Activated B cell treated with CpG ODN at 0.5 μM for 24 hours (primary cell): ENCODE measurements around the gene CAPRIN1. TPM values are rescaled to one million over a fixed set of nuclear protein-coding genes. Genes with fewer than 3 reads are reported as not detected.
"Not testable (repeated sequence)": the region's sequence is repeated elsewhere in the genome, so short reads cannot be mapped to it uniquely, and the experiment has no call there.

ENCODE experiments used
- ATAC-seq: fragments of 200-7000 bp; cut with Tn5 transposase; one replicate; pipeline ENCODE4 v1.10.0; 2021; ENCODE audit warnings: low read depth, mild to moderate bottlenecking, moderate library complexity
- CTCF ChIA-PET: fragments of 350-600 bp; sonication (Branson Sonifier 250); formaldehyde crosslinking; loops from one replicate; lab custom pipeline; 2021; ENCODE audit warnings: antibody characterized with exemption; lab: Charles Lee
- POLR2A ChIA-PET: fragments of 350-600 bp; sonication (Branson Sonifier 250); formaldehyde crosslinking; loops from one replicate; lab custom pipeline; 2021; ENCODE audit warnings: antibody characterized with exemption; lab: Charles Lee
- DNase-seq: peaks from one replicate; pipeline ENCODE4 v3.0.0; 2022
- H3K27ac Mint-ChIP-seq: one replicate; pipeline ENCODE4 v1.8.0; 2020; ENCODE audit warnings: mixed read lengths
- H3K27me3 Mint-ChIP-seq: one replicate; pipeline ENCODE4 v1.8.0; 2021; ENCODE audit warnings: mixed read lengths
- H3K36me3 Mint-ChIP-seq: one replicate; pipeline ENCODE4 v1.8.0; 2021; ENCODE audit warnings: low read depth, mixed read lengths
- H3K4me1 Mint-ChIP-seq: one replicate; pipeline ENCODE4 v1.8.0; 2021; ENCODE audit warnings: mixed read lengths
- H3K4me3 Mint-ChIP-seq: one replicate; pipeline ENCODE4 v1.8.0; 2020; ENCODE audit warnings: mild to moderate bottlenecking, mixed read lengths
- H3K9me3 Mint-ChIP-seq: one replicate; pipeline ENCODE4 v1.8.0; 2020; ENCODE audit warnings: mixed read lengths
- intact Hi-C: fragments of 100-400 bp; cut with micrococcal nuclease; formaldehyde crosslinking; loops from one replicate; pipeline ENCODE4 v1.15.1; 2024
- total RNA-seq: library from RNA; stranded (reverse); gene quantifications from 2 replicates; pipeline ENCODE4 v1.2.3, GENCODE V29; 2022
- TF ChIP-seq, protein P1 (sequence below): fragments of 200-600 bp; IDR thresholded peaks from one replicate; pipeline ENCODE4 v1.8.0; 2022; ENCODE audit warnings: antibody characterized with exemption, mild to moderate bottlenecking

The CAPRIN1 gene
- total RNA-seq, 1 donor from 2014 or later, result 158 TPM

DNA sequence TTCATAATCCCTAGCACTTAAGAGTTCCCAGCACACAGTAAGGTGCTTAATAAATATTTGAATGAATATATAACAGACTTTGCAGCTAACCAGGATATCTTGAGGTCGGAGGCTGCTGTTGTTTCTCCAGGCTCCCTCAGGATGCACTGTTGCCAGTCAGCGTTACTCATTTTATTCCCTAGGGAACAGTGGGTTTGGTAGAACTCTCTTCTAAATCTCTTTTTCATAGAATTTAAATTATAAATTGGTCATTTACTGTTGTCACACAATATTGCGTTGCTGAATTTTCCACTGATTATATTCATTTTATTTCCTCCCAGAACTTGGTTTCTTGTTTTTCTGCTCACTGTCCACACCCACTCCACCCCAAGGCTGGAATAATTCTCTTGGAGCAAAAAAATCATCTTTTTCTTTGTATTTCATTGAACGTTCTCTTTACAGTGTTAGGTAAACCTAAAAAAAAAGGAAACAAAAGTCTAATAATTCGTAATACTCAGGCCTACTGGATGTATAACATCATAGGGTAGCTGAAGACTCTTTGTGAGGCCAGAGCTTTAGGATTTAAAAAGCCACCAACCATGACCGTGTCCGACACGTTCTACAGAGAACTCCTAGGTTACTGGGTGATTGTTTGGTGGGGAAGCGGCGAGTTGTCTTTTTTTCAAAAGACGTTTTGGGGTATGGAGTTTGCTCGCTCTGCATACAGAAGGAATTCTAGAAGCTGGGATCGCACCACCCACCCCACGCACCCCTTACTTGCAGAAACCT is 766 bp upstream of the CAPRIN1 start:
- H3K9me3 Mint-ChIP-seq, result no peaks in the 10 kb centered on the region
- ChIA-PET CTCF (interaction anchor here (1.2 to 1.5 kb wide), 2 partner anchors 54 to 56 kb away, joined by 4 read pairs; partner anchors contain the start of gene NAT10), POLR2A (interaction anchor here (0.6 to 4.1 kb wide), 15 partner anchors 9 to 865 kb away, joined by 3 to 95 read pairs (median 4); partner anchors contain the start of genes ABTB2, CAT and NAT10)
- no peaks in the 10 kb centered on the region for H3K27me3 Mint-ChIP-seq
- TF ChIP-seq, protein P1, sequence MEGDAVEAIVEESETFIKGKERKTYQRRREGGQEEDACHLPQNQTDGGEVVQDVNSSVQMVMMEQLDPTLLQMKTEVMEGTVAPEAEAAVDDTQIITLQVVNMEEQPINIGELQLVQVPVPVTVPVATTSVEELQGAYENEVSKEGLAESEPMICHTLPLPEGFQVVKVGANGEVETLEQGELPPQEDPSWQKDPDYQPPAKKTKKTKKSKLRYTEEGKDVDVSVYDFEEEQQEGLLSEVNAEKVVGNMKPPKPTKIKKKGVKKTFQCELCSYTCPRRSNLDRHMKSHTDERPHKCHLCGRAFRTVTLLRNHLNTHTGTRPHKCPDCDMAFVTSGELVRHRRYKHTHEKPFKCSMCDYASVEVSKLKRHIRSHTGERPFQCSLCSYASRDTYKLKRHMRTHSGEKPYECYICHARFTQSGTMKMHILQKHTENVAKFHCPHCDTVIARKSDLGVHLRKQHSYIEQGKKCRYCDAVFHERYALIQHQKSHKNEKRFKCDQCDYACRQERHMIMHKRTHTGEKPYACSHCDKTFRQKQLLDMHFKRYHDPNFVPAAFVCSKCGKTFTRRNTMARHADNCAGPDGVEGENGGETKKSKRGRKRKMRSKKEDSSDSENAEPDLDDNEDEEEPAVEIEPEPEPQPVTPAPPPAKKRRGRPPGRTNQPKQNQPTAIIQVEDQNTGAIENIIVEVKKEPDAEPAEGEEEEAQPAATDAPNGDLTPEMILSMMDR, result no peak
- DNase-seq, result no peak
- ATAC-seq, result no peak
- intact Hi-C loops, result loop anchor here (1.0 to 5.0 kb wide), 11 partner anchors 17 to 1011 kb away; partner anchors contain the start of genes APIP, CAT, HIPK3 and NAT10
- peaks cover 32% of the 10 kb centered on the region for H3K4me1 Mint-ChIP-seq
- H3K4me3 Mint-ChIP-seq, result peak overlapping the region; percentile 84
- peak overlapping the region; percentile 88 for H3K27ac Mint-ChIP-seq
- peaks cover 15% of the 10 kb centered on the region for H3K36me3 Mint-ChIP-seq

DNA sequence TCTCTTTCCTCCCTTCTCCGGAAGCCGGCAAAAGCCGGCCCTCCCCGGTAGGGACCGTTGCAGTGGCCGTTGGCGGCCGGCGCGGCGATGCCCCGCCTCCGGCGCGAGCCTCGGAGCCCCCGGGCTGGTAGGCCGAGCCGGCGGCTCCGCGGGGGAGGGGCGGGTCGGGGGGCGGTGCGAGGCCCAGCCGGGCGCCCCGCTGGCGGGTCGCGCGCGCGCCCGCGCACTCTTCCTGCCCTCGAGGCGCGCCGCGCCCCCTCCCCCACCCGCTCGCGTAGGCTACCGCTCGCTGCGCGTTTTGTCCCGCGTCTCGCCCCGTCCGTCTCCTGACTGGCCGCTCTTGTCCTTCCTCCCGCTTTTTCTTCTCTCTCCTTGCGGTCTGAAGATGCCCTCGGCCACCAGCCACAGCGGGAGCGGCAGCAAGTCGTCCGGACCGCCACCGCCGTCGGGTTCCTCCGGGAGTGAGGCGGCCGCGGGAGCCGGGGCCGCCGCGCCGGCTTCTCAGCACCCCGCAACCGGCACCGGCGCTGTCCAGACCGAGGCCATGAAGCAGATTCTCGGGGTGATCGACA is 591 bp downstream of the CAPRIN1 start:
- Mint-ChIP-seq H3K27ac (peak overlapping the region; percentile 98), H3K27me3 (no peaks in the 10 kb centered on the region), H3K36me3 (peaks cover 17% of the 10 kb centered on the region), H3K4me3 (peak overlapping the region; percentile 99), H3K4me1 (peaks cover 43% of the 10 kb centered on the region), H3K9me3 (no peaks in the 10 kb centered on the region)
- CTCF ChIA-PET, result interaction anchor here (1.0 to 1.5 kb wide), 3 partner anchors 12 to 55 kb away, joined by 3 to 4 read pairs (median 4); partner anchors contain the start of gene NAT10
- peak; percentile 68 for ATAC-seq
- intact Hi-C loops, result loop anchor here (1.0 to 5.0 kb wide), 8 partner anchors 35 to 891 kb away; partner anchors contain the start of genes ABTB2, APIP, CSTF3 and FBXO3
- POLR2A ChIA-PET, result interaction anchor here (0.5 to 4.1 kb wide), 10 partner anchors 8 to 864 kb away, joined by 3 to 95 read pairs (median 4); partner anchors contain the start of genes ABTB2, CAT and NAT10
- DNase-seq, result peak; percentile 85
- TF ChIP-seq, protein P1, result no peak

DNA sequence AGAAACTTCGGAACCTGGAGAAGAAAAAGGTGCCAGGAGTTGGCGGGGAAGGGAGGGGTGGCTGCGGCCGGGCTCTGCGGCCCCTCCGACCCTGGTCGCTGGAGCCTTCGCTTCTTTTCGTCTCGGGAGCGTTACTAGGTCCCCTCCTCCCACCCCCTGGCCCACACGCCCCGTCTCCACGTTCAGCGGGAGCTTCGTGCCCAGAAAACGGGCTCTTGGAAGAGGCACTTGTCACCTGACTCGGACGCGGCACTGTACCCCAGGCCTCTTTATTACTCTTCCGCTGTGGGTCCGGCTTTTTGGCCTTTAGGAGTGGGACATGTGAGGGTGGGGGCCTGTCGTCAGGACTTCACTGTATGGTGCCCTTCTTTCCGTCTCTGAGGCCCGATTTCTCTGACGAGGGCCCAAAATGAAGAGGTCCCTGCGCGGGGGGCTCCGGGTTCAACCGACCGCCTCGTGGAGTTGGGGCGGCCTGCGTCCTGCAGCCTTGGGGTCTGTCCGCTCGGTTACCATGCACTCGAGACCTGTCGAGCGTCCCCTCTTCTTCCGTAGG is 1.2 kb downstream of the CAPRIN1 start:
- H3K9me3 Mint-ChIP-seq, result no peaks in the 10 kb centered on the region
- intact Hi-C loops, result loop anchor here (1.0 to 5.0 kb wide), 8 partner anchors 35 to 892 kb away; partner anchors contain the start of genes ABTB2, APIP, CSTF3 and FBXO3
- TF ChIP-seq, protein P1, result no peak
- peaks cover 19% of the 10 kb centered on the region for H3K36me3 Mint-ChIP-seq
- POLR2A ChIA-PET, result interaction anchor here (0.5 to 4.1 kb wide), 8 partner anchors 9 to 379 kb away, joined by 3 to 95 read pairs (median 4); partner anchors contain the start of genes ABTB2 and NAT10
- DNase-seq (peak; percentile 37), ATAC-seq (no peak)
- peak overlapping the region; percentile 99 for H3K4me3 Mint-ChIP-seq
- H3K4me1 Mint-ChIP-seq, result peaks cover 46% of the 10 kb centered on the region
- H3K27ac Mint-ChIP-seq, result peak overlapping the region; percentile 98
- H3K27me3 Mint-ChIP-seq, result no peaks in the 10 kb centered on the region
- CTCF ChIA-PET, result interaction anchor here (1.0 kb wide), 1 partner anchor 12 kb away, joined by 3 read pairs; no protein-coding TSS in a partner anchor

DNA sequence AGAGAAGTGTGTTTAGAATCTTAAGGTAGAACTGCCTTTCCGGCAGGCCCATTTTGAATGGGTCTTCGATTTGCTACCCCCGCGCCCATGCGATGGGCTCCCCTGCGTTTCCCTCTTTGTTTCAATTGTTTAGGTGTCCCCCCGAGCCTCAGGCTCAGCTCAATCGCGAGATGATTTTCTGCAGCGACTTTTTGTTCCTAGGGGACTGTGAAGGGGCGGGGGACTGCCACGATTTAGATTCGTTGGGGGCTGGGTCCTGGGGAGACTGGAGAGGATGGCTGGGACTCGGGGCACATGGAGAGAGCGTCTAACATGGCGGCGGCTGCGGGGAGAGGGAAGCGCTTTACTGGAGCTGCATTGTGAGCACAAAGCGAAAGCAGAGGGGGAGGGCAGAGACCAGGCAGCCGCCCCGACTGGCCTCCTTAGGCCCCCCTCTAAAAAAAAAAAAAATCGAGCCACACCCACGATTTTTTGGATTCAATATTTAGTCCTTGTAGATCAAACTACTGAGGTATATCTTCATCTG is 1.7 kb downstream of the CAPRIN1 start:
- H3K36me3 Mint-ChIP-seq, result peaks cover 22% of the 10 kb centered on the region
- ChIA-PET POLR2A (interaction anchor here (0.5 to 4.1 kb wide), 6 partner anchors 9 to 379 kb away, joined by 3 to 95 read pairs (median 4); partner anchors contain the start of genes ABTB2 and NAT10), CTCF (interaction anchor here (1.0 kb wide), 1 partner anchor 11 kb away, joined by 3 read pairs; no protein-coding TSS in a partner anchor)
- H3K4me1 Mint-ChIP-seq, result peaks cover 49% of the 10 kb centered on the region
- no peaks in the 10 kb centered on the region for H3K27me3 Mint-ChIP-seq
- ATAC-seq (peak; percentile 35), DNase-seq (peak; percentile 58)
- TF ChIP-seq, protein P1, result no peak
- H3K9me3 Mint-ChIP-seq, result no peaks in the 10 kb centered on the region
- H3K27ac Mint-ChIP-seq, result peak overlapping the region; percentile 98
- intact Hi-C loops, result loop anchor here (2.0 to 5.0 kb wide), 7 partner anchors 34 to 892 kb away; partner anchors contain the start of genes APIP, CSTF3, FBXO3 and HIPK3
- H3K4me3 Mint-ChIP-seq, result peak overlapping the region; percentile 99

DNA sequence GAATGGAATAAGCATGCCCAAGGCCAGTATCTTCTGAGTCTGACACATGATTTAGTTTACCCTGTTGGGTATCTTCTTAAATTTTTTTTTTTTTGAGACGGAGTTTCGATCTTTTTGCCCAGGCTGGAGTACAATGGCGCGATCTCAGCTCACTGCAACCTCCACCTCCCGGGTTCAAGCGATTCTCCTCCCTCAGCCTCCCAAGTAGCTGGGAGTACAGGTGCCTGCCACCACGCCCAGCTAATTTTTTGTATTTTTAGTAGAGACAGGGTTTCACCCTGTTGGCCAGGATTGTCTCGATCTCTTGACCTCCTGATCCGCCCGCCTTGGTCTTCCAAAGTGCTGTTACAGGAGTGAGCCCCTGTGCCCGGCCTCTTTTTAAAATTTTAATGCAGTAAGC is 2.8 kb downstream of the CAPRIN1 start:
- peak overlapping the region; percentile 28 for H3K4me3 Mint-ChIP-seq
- ATAC-seq, H3K9me3 Mint-ChIP-seq, POLR2A ChIA-PET, H3K27ac Mint-ChIP-seq, DNase-seq, H3K27me3 Mint-ChIP-seq, CTCF ChIA-PET: not testable (repeated sequence)
- H3K4me1 Mint-ChIP-seq, result peaks cover 60% of the 10 kb centered on the region
- intact Hi-C loops, result loop anchor here (5.0 kb wide), 4 partner anchors 33 to 863 kb away; partner anchors contain the start of genes APIP, HIPK3 and PDHX
- peaks cover 32% of the 10 kb centered on the region for H3K36me3 Mint-ChIP-seq
